ENCODE data around the gene SAXO1.
"Not testable (repeated sequence)": the region's sequence is repeated elsewhere in the genome, so short reads cannot be mapped to it uniquely, and the experiment has no call there.

SAXO1 gene

DNA sequence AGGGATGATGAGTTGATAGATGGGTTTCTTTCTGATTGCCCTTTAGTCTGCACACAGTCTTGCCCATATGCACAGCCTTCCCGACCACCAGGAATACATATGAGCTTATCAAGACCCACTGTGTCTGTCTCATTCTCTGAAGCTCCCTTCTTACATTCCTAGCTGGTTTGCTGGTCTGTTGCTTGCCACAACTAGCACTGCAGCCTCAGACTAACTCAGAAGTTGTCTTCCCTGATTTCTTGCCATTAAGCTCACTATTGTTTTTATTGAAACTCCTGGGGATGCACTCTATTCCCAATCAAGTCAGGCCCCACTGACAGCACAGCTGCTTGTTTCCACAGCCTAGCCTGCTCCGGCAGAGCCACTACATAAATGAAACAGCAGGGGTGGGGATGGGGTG, 97.5 kb downstream of the SAXO1 start:
- TF ChIP-seq, protein P1, sequence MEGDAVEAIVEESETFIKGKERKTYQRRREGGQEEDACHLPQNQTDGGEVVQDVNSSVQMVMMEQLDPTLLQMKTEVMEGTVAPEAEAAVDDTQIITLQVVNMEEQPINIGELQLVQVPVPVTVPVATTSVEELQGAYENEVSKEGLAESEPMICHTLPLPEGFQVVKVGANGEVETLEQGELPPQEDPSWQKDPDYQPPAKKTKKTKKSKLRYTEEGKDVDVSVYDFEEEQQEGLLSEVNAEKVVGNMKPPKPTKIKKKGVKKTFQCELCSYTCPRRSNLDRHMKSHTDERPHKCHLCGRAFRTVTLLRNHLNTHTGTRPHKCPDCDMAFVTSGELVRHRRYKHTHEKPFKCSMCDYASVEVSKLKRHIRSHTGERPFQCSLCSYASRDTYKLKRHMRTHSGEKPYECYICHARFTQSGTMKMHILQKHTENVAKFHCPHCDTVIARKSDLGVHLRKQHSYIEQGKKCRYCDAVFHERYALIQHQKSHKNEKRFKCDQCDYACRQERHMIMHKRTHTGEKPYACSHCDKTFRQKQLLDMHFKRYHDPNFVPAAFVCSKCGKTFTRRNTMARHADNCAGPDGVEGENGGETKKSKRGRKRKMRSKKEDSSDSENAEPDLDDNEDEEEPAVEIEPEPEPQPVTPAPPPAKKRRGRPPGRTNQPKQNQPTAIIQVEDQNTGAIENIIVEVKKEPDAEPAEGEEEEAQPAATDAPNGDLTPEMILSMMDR (IDR thresholded peaks at IDR 0.05; ENCODE audit: low read depth, low read length, missing control alignments): no peak
- in situ Hi-C loops (cut with HindIII; ENCODE audit: low sequenced_read_pairs): no loop called here
- DNase-seq (ENCODE audit: low read depth): no peak
- H3K4me3 ChIP-seq (ENCODE audit: low read depth, low read length): no peak overlapping the region

DNA sequence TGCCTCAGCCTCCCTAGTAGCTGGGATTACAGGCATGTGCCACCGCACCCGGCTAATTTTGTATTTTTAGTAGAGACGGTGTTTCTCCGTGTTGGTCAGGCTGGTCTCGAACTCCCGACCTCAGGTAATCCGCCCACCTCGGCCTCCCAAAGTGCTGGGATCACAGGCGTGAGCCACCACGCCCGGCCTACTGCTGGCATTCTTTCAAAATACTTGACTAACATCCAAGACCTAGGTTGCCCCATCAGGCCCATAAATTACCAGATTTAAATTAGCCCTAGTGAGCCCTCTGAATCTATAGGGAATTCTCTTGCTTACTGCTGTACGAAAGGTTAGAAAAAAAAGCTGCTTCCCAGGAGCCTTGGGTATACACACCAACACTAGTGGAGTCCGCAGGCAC, 102.4 kb downstream of the SAXO1 start:
- in situ Hi-C loops (cut with HindIII; ENCODE audit: low sequenced_read_pairs); DNase-seq (ENCODE audit: low read depth); H3K4me3 ChIP-seq (ENCODE audit: low read depth, low read length): not testable (repeated sequence)

DNA sequence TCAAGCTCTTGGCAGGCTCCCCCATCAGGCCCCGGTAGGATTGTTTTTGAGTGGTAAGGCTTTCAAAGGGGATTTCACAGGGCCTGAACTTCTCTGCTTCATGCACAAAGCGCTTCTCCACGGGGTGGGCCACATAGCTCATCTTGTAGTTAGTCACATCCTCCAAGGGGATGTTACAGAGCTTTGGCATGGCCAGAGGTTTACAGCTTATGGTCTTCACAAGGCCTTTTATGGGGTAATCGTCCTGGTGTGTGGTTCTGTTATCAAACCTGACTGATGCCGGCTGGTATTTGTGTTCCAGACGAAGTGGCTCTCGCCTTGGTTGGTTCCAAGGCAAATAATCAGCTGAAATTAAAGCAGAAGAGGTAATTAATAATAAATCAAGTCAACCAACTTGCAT, 104.3 kb downstream of the SAXO1 start:
- in situ Hi-C loops (cut with HindIII; ENCODE audit: low sequenced_read_pairs): no loop called here
- TF ChIP-seq, protein P1 (IDR thresholded peaks at IDR 0.05; ENCODE audit: low read depth, low read length, missing control alignments): no peak
- no peak for DNase-seq (ENCODE audit: low read depth)

DNA sequence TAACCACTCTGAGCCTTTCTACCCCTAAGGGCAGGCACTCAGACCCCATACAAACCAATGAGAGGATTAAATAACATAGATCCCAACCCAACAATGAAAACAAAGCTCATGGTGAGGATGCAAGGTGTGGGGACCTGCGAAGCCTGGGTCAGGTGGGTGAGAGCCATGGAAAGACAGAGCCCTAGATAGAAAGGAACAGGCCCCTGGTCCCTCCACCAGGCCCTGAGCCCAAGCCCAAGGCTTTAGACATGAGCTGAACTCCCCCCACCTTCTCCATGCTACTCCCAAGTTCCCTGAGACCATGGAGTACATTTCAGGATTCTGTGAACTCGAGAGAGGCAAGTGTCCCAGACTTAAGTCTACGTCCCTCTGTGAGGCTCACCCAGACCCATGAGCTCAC, 106.5 kb downstream of the SAXO1 start:
- no peak for DNase-seq (ENCODE audit: low read depth)
- in situ Hi-C loops (cut with HindIII; ENCODE audit: low sequenced_read_pairs): no loop called here
- TF ChIP-seq, protein P1 (IDR thresholded peaks at IDR 0.05; ENCODE audit: low read depth, low read length, missing control alignments): no peak
- H3K4me3 ChIP-seq (ENCODE audit: low read depth, low read length): no peak overlapping the region

More for the DNA sequence above, 104.3 kb downstream of the SAXO1 start:
- no peak overlapping the region for H3K4me3 ChIP-seq (ENCODE audit: low read depth, low read length)

DNA sequence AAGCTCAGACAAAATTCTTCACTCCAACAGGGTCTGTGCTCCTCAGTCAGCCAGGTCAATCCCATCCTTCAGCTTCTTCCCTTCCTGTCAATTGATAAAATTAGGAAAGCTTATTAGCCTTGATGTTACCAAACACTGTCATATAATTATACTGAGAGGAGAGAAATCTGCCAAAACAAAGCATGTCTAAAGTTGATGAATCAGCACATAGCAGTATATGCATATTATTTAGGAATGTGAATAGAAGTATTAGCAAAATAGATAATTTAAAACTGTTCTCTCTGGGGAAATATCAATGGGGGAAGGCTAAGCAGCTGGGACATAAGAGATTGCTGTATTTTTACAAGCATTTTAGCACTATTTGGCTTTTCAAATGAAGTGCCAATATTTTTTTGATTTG, 107.1 kb downstream of the SAXO1 start:
- TF ChIP-seq, protein P1 (IDR thresholded peaks at IDR 0.05; ENCODE audit: low read depth, low read length, missing control alignments): no peak
- no peak overlapping the region for H3K4me3 ChIP-seq (ENCODE audit: low read depth, low read length)
- DNase-seq (ENCODE audit: low read depth): no peak
- in situ Hi-C loops (cut with HindIII; ENCODE audit: low sequenced_read_pairs): no loop called here

DNA sequence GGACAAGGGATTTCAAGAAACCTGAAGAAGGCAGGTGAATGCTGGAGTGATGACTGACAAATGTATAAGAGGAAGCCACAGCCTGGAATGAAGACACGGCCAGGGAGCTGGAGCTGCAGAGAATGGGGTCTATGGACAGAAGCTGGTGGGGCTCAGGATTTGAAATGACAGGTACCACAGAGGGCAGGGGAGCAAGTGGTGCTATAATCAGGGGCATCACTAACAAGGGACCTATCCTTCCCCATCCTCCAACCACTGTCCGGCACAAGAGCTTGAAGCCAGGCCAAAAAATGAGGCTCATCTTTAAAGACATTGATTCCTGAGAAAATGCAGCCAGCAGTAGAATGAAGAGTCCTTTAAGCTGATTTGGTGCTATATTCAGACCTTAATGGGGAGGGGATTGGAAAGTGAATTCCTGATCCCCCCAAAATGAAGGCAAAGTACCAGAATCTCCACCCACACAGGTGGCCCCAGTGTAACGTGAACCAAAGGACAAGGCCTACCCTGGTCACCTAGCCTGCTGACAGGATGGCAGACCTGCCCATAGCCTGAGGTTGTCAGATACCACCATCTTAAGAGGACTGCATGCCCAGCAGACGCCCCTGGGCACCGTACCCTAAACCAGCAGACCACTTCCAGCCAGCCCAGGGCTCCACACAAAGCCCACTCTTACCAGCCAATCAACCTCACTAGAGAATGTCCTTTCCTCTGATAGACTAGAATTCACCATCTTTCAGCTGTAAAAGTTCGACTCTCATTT, 109.2 kb downstream of the SAXO1 start:
- TF ChIP-seq, protein P1 (IDR thresholded peaks at IDR 0.05; ENCODE audit: low read depth, low read length, missing control alignments): no peak
- DNase-seq (ENCODE audit: low read depth): no peak
- H3K4me3 ChIP-seq (ENCODE audit: low read depth, low read length): no peak overlapping the region
- in situ Hi-C loops (cut with HindIII; ENCODE audit: low sequenced_read_pairs): no loop called here

DNA sequence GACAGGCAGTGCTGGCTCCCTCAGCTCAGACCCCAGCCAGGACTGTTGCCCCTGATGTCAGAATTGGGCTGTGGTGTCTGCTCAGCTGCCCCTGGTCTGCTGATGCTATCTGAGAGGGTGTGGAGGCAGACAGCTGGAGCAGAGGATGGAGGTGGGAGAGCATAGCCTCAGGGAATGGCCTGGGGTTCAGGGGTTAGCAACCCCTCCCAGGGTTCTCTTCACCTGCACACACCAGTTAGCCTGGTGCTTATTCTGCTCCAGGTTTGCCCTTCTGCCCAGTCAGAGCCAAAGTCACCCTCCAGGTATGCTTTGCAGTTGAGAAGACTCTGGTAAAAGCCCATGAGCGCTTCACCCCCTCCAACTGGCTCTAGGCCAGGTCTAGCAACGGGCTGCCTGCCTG, 109.8 kb downstream of the SAXO1 start:
- in situ Hi-C loops (cut with HindIII; ENCODE audit: low sequenced_read_pairs): no loop called here
- H3K4me3 ChIP-seq (ENCODE audit: low read depth, low read length): no peak overlapping the region
- DNase-seq (ENCODE audit: low read depth): no peak
- TF ChIP-seq, protein P1 (IDR thresholded peaks at IDR 0.05; ENCODE audit: low read depth, low read length, missing control alignments): no peak

Measured in astrocyte of the cerebellum (primary cell).